Astrocyte of the cerebellum (primary cell): ENCODE data around the gene CREBL2.
"Not testable (repeated sequence)": the region's sequence is repeated elsewhere in the genome, so short reads cannot be mapped to it uniquely, and the experiment has no call there.

Experiments
- DNase-seq: peaks from one replicate; pipeline ENCODE4 v3.0.0-alpha.2; 2011; ENCODE audit warnings: low read depth
- H3K4me3 ChIP-seq: 2 replicates; pipeline ENCODE4 v1.5.1; 2011; ENCODE audit warnings: mild to moderate bottlenecking, low read depth, low read length, moderate library complexity
- CTCF ChIP-seq: IDR thresholded peaks from 2 replicates; pipeline ENCODE4 v1.5.1; 2012; ENCODE audit warnings: low read length, low read depth, moderate library complexity, mild to moderate bottlenecking; ENCODE audit errors: missing control alignments
- in situ Hi-C: cut with HindIII; loops from 2 replicates; pipeline ENCODE4 v1.10.0; 2017; ENCODE audit warnings: low sequenced_read_pairs

Gene CREBL2

GRCh38 chr12:12648284-12648683, 36.6 kb downstream of the CREBL2 start:
- no peak for DNase-seq
- TF ChIP-seq CTCF: no peak
- H3K4me3 ChIP-seq: no peak overlapping the region
- in situ Hi-C loops: no loop called here

GRCh38 chr12:12648951-12649650, 37.4 kb downstream of the CREBL2 start:
- in situ Hi-C loops: no loop called here
- no peak for TF ChIP-seq CTCF
- no peak overlapping the region for H3K4me3 ChIP-seq

GRCh38 chr12:12651752-12652151, 40.1 kb downstream of the CREBL2 start:
- in situ Hi-C loops: no loop called here
- no peak for TF ChIP-seq CTCF
- no peak overlapping the region for H3K4me3 ChIP-seq
- no peak for DNase-seq

More at GRCh38 chr12:12648951-12649650, 37.4 kb downstream of the CREBL2 start:
- DNase-seq: no peak

GRCh38 chr12:12652704-12653103, 41.0 kb downstream of the CREBL2 start:
- in situ Hi-C loops, H3K4me3 ChIP-seq, DNase-seq: not testable (repeated sequence)

- in situ Hi-C loops: no loop called here
- TF ChIP-seq CTCF: no peak
- DNase-seq: no peak
- no peak overlapping the region for H3K4me3 ChIP-seq
These were observed 42.2 kb downstream of the CREBL2 start for GRCh38 chr12:12653922-12654321.

GRCh38 chr12:12654691-12655460, 43.2 kb downstream of the CREBL2 start:
- no peak for DNase-seq
- no peak for TF ChIP-seq CTCF
- in situ Hi-C loops: no loop called here
- H3K4me3 ChIP-seq: no peak overlapping the region

GRCh38 chr12:12660201-12660600, 48.5 kb downstream of the CREBL2 start:
- no peak for TF ChIP-seq CTCF
- H3K4me3 ChIP-seq: no peak overlapping the region
- in situ Hi-C loops: loop anchor here (5.0 kb wide), 2 partner anchors 42 to 63 kb away; no protein-coding TSS in a partner anchor
- no peak for DNase-seq
